ENCODE results near the gene HLA-DQB1. TPM values are rescaled to one million over a fixed set of nuclear protein-coding genes. Genes with fewer than 3 reads are reported as not detected.
A peak's percentile ranks its signal among the peaks of the same experiment; 100 is the strongest.
"Not testable (repeated sequence)": the region's sequence is repeated elsewhere in the genome, so short reads cannot be mapped to it uniquely, and the experiment has no call there.

HLA-DQB1 gene
- total RNA-seq, 6 experiments from 2014 or later: 0.33 to 14.7 (median 1.7) TPM; not detected in 1

DNA sequence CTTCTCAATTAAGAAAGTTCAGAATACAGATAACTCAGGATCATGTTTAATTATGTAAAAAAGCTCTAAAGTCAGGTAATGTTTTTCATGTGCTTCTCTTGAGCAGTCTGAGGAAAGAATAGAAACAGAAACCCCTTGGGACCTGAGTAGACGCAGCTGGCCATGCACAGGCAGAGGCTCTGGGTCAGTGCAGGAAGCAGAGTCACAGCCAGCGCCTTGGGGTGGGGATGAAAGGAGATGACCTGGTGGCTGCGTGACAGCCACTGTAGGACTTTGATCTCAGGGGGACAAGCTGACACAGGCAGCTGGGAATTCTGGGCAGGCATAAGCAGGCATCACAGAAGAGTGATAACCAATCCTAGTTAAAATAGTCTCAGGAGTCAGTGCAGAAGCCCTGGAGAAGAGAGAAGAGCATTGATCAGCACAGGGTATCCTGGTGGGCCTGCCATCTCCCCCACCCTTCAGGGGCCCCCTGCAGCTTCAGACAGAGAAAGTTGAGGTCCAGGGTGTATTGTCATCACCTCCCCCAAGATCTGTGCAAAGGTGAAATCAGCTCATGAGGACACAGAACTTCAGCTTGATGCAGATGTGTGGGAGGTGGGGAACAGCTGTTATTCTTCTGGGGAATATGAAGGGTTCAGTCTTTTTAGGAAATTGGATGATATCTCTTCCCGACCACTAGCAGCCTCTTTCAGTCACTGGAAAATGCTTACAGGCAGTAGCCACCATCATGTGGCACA, 6.4 kb downstream of the HLA-DQB1 start:
- H3K4me1 ChIP-seq: no peaks in the 10 kb centered on the region
- WGBS (ENCODE audit: insufficient coverage, low coverage, low lambda C conversion rate, missing lambda C conversion rate): 11% methylated on average over 3 of the region's 4 CpGs
- ATAC-seq (no peak), DNase-seq (no peak)
- H3K4me3 ChIP-seq: no peak overlapping the region
- no peaks in the 10 kb centered on the region for H3K36me3 ChIP-seq
- H3K9me3 ChIP-seq: no peaks in the 10 kb centered on the region
- TF ChIP-seq, protein P1, sequence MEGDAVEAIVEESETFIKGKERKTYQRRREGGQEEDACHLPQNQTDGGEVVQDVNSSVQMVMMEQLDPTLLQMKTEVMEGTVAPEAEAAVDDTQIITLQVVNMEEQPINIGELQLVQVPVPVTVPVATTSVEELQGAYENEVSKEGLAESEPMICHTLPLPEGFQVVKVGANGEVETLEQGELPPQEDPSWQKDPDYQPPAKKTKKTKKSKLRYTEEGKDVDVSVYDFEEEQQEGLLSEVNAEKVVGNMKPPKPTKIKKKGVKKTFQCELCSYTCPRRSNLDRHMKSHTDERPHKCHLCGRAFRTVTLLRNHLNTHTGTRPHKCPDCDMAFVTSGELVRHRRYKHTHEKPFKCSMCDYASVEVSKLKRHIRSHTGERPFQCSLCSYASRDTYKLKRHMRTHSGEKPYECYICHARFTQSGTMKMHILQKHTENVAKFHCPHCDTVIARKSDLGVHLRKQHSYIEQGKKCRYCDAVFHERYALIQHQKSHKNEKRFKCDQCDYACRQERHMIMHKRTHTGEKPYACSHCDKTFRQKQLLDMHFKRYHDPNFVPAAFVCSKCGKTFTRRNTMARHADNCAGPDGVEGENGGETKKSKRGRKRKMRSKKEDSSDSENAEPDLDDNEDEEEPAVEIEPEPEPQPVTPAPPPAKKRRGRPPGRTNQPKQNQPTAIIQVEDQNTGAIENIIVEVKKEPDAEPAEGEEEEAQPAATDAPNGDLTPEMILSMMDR (IDR thresholded peaks at IDR 0.05): no peak
- TF ChIP-seq POLR2A (IDR thresholded peaks at IDR 0.05): no peak
- H3K27ac ChIP-seq: no peak overlapping the region
- no peaks in the 10 kb centered on the region for H3K27me3 ChIP-seq
- intact Hi-C loops (cut with DNase I): no loop called here

DNA sequence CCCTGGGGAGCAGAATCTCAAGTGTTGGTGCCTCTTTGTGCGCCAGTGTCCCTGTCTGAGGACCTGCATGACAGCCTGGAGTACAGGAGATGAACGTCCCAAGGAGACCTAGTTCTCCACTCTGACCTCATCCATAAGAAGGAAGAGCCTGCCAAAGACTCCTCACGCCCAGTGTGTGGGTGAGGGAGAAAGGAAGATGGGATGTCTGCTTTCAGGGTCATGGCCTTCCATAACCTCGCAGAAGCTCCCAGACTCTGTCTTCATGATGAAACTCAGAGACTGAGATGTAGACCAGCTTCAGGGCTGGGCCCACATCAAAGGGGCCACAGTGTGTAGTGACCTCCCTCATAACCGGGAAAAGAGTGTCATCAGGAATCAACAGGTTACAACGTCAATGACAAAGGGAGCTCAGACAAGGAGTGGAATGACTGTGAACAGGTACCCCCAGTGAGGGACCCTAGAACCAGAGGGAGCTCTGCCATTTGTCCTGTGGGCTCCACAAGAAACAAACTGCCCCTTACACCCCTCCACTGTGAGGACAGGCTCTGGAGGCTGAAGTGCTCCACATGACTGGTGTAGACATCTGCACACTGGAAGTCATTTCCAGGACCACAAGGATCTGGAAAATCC, 8.1 kb downstream of the HLA-DQB1 start:
- DNase-seq (no peak), ATAC-seq (peak in 3 of 4 donors; percentile 30 to 56 (median 44))
- intact Hi-C loops (cut with DNase I): no loop called here
- no peak overlapping the region for H3K27ac ChIP-seq
- no peak overlapping the region for H3K4me3 ChIP-seq
- no peaks in the 10 kb centered on the region for H3K4me1 ChIP-seq
- TF ChIP-seq POLR2A (IDR thresholded peaks at IDR 0.05): no peak
- TF ChIP-seq, protein P1 (IDR thresholded peaks at IDR 0.05): no peak
- H3K27me3 ChIP-seq: no peaks in the 10 kb centered on the region
- H3K9me3 ChIP-seq: no peaks in the 10 kb centered on the region
- no peaks in the 10 kb centered on the region for H3K36me3 ChIP-seq
- WGBS (ENCODE audit: insufficient coverage, low coverage, low lambda C conversion rate, missing lambda C conversion rate): 50% methylated on average over 2 of the region's 6 CpGs

DNA sequence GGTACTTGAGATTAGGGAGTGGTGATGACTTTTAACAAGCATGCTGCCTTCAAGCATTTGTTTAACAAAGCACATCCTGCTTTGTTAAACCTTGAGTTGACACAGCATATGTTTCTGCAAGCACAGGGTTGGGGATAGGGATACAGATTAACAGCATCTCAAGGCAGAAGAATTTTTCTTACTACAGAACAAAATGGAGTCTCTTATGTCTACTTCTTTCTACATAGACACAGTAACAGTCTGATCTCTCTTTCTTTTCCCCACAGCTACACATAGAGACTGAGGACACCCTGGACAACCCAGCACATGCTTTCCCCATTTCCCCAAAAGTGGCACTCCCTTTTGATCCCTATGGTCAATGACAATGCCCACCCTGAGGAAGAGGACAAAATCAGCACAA, 8.6 kb downstream of the HLA-DQB1 start:
- H3K27me3 ChIP-seq; H3K9me3 ChIP-seq; intact Hi-C loops (cut with DNase I): not testable (repeated sequence)

DNA sequence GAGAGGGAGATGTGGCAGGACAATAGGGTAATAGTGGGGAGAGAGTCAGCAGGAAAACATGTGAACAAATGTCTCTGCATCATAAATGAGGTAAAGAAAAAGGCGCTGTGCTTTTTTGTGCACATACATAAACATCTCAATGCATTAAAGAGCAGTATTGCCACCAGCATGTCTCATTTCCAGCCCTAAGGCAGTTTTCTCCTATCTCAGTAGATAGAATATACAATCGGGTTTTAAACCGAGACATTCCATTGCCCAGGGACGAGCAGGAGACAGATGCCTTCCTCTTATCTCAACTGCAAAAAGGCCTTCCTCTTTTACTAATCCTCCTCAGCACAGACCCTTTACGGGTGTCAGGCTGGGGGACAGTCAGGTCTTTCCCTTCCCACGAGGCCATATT, 9.1 kb downstream of the HLA-DQB1 start:
- H3K27ac ChIP-seq; H3K27me3 ChIP-seq; DNase-seq; intact Hi-C loops (cut with DNase I); H3K4me3 ChIP-seq; H3K36me3 ChIP-seq; H3K9me3 ChIP-seq; ATAC-seq; H3K4me1 ChIP-seq: not testable (repeated sequence)
- WGBS (ENCODE audit: insufficient coverage, low coverage, low lambda C conversion rate, missing lambda C conversion rate): no CpG with 5 or more reads among the region's 6 CpGs

More for the DNA sequence above, 8.6 kb downstream of the HLA-DQB1 start:
- H3K4me1 ChIP-seq, H3K36me3 ChIP-seq, DNase-seq, H3K27ac ChIP-seq, H3K4me3 ChIP-seq, ATAC-seq: not testable (repeated sequence)

DNA sequence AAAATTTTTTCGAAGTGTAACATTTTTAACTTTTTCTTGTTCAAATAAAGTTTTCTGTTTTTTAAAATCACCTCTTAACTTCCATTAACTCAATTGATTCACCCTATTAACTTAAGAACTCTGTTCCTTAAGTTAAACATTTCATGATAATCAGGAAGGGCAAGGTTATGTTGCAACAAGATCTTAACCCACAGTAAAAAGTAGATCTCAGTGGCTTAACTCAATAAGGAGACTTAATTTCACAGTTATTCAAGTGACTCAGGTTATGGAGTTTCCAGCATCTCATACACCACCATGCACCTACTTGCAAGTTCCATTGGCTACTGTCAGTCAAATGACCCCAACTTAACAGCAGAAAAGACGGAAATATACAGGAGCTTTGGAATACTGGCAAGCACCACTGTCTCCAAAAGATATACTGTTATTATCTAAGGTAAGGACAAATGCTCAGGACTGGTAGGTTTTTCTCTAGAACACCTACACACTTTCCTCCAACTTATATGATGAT, 11.2 kb downstream of the HLA-DQB1 start:
- ATAC-seq: no peak
- Histone ChIP-seq H3K27me3 (no peaks in the 10 kb centered on the region), H3K27ac (no peak overlapping the region), H3K4me3 (no peak overlapping the region), H3K4me1 (no peaks in the 10 kb centered on the region), H3K36me3 (no peaks in the 10 kb centered on the region), H3K9me3 (no peaks in the 10 kb centered on the region)
- 0% methylated on average over 2 of the region's 2 CpGs for WGBS (ENCODE audit: insufficient coverage, low coverage, low lambda C conversion rate, missing lambda C conversion rate)
- TF ChIP-seq POLR2A (IDR thresholded peaks at IDR 0.05): no peak
- TF ChIP-seq, protein P1 (IDR thresholded peaks at IDR 0.05): no peak
- no peak for DNase-seq
- intact Hi-C loops (cut with DNase I): no loop called here

Data from right lobe of liver (tissue), 6 donors.